ENCODE results near the gene TTC9C. TPM values are rescaled to one million over a fixed set of nuclear protein-coding genes. Genes with fewer than 3 reads are reported as not detected.
"Not testable (repeated sequence)": the region's sequence is repeated elsewhere in the genome, so short reads cannot be mapped to it uniquely, and the experiment has no call there.

The TTC9C gene
- total RNA-seq, 1 donor from 2014 or later: 35.7 TPM

DNA sequence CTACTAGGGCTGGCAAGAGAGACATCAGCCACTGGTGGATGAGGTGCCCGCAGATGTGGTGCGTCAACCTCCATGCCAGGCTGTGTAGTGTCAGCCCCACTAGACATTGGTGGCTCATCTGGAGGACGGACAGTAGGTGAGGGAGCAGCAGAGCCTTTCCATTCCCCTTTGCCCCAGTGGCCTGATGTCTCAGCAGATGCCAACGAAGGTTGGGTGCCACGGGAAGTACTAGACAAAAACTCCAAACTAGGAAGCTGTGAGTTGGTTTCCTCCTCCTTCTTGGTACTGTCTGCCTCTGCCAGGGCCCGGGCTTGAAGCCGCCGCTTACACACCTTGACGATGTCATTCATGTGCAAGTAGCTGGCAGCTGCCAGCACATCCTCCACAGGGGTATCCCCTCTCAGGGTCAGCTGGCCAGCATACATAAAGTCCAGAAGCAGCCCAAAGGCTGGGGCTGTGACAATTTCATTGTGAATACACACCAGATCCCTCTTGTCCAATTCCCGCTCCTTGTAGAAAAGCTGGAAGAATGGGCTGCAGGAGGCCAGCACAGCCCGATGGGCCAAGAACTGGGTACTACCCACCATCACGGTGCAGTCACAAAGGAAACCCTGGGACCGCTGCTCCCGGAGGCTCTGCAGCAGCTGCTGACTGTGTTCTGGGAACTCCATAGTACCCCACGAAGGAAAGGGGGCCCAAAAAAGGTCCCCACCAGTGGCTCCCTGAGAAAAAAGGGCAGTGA lies 24.9 kb downstream of the TTC9C start:
- TF ChIP-seq, protein P1, sequence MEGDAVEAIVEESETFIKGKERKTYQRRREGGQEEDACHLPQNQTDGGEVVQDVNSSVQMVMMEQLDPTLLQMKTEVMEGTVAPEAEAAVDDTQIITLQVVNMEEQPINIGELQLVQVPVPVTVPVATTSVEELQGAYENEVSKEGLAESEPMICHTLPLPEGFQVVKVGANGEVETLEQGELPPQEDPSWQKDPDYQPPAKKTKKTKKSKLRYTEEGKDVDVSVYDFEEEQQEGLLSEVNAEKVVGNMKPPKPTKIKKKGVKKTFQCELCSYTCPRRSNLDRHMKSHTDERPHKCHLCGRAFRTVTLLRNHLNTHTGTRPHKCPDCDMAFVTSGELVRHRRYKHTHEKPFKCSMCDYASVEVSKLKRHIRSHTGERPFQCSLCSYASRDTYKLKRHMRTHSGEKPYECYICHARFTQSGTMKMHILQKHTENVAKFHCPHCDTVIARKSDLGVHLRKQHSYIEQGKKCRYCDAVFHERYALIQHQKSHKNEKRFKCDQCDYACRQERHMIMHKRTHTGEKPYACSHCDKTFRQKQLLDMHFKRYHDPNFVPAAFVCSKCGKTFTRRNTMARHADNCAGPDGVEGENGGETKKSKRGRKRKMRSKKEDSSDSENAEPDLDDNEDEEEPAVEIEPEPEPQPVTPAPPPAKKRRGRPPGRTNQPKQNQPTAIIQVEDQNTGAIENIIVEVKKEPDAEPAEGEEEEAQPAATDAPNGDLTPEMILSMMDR (conservative IDR thresholded peaks at IDR 0.05; ENCODE audit: low read depth, low read length): no peak
- H3K4me3 ChIP-seq (ENCODE audit: low read depth, low read length): peak overlapping the region; percentile 75

DNA sequence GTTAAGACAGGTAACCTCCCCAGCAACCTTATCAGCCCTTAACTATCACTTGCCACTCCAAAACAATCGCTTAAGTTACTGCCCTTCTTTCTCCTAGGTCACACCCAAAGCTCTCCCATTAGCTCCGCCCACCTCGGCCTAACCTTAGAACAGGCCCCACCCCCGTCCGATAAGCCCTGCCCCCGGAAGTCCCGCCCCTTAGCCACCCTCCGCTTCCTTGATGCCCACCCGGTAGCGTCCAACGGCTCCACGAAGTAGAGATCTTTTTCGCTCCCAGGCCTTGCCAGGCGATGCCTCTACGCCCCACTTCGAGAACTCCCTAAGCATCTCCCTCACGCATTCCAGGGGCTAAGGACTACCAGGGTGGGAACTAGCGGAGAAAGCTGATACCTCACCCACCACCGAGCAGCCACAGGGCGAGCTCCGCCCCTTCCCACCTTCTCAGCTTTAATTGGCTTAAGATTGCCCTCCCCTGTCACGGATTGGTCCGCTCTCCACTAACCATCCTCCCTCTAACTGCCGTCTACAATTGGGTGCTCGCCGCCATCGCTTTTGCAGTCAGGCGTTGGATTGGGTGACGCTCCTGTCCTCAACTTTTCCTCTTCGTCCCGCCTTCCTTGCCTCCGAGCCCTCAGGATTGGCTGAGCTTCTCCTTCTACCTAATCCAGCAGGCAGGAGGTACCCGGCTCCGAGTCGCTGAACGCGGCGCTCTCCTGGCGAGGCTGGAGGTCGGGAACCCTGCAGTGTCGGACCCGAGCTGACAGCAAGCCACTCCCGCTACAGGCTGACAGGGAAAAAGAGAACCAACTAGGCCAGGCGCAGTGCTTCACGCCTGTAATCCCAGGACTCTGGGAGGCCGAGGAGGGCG lies 25.7 kb downstream of the TTC9C start, which contains the start of gene ZBTB3:
Gene ZBTB3 (minus strand): TSS at position 425 of the 868 bp plus-strand sequence. CDS start 496 bp downstream, outside the sequence.
- H3K4me3 ChIP-seq (ENCODE audit: low read depth, low read length): peak within 1 kb of the TSS; percentile 75
- peak; percentile 96 for DNase-seq (ENCODE audit: low read depth)
- TF ChIP-seq, protein P1 (conservative IDR thresholded peaks at IDR 0.05; ENCODE audit: low read depth, low read length): no peak

More for the DNA sequence above, 24.9 kb downstream of the TTC9C start:
- DNase-seq (ENCODE audit: low read depth): no peak

DNA sequence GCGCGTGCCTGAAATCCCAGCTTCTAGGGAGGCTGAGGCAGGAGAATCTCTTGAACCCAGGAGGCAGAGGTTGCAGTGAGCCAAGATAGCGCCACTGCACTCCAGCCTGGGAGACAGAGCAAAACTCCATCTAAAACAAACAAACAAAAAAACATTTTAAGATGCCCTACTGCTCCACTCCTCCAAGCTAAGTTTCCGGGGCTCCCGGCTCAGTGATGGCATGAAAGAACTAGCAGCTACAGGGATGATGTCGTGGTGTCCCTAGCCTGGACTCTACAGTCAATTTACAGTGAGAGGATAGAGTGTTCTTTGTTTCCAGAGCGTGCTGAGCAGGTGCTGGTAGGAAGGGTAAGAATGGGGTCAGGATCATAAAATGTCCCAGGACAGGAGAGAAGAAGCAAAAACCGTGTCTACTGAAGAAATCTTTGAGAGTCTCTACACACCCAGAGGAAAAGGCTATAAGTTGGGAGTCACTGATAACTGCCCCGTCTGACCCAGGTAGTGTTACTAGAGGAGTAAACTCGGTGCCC lies 26.9 kb downstream of the TTC9C start:
- no peak for DNase-seq (ENCODE audit: low read depth)
- no peak overlapping the region for H3K4me3 ChIP-seq (ENCODE audit: low read depth, low read length)
- TF ChIP-seq, protein P1 (conservative IDR thresholded peaks at IDR 0.05; ENCODE audit: low read depth, low read length): no peak

DNA sequence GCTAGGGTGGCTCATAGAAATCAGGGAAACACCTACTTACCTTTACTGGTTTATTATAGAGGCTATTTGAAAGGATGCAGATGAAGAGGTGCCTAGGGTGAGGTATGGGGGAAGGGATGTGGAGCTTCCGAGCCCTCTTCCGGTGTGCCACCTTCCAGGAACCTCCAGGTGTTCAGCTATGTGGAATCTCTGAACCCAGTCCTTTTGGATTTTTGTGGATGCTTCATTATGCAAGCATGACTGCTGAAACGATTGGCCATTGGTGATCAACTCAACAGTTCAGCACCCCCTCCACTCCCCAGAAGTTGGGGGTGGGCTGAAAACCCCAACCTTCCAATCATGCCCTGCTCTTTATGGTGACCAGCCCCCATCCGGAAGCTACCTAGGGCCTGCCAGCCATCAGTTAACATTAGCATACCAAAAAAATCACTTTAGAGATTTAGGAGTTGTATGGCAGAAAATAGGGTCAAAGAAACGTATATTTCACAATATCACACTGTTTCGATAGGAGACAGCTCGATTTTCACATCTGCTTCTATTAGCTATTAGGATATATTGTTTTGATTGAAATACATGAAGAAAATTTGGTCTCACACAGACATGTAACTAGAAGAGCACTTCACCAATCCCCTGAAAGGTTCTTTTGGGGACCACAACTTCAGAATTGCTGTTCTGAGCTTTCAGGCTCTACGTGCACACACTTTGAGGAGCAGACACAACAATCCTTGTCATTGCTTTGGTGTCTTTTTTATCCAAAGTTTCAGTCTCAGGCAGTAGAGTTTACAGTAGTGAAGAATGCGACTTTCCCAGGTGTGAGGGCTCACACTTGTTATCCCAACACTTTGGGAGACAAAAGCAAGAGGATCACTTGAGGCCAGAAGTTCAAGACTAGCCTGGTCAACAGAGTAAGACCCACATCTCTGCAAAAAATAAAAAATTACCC lies 29.8 kb downstream of the TTC9C start:
- H3K4me3 ChIP-seq (ENCODE audit: low read depth, low read length): no peak overlapping the region
- TF ChIP-seq, protein P1 (conservative IDR thresholded peaks at IDR 0.05; ENCODE audit: low read depth, low read length): no peak
- DNase-seq (ENCODE audit: low read depth): no peak

DNA sequence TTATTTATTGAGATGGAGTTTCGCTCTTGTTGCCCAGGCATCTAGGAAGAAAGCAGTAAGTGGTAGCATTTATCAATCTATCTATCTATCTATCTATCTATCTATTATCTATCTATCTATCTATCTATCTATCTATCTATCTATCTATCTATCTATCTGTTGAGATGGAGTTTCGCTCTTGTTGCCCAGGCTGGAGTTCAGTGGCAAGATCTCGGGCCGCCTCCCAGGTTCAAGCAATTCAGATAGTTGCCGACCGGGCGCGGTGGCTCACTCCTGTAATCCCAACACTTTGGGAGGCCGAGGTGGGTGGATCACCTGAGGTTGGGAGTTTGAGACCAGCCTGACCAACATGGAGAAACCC lies 32.6 kb downstream of the TTC9C start:
- not testable (repeated sequence) for DNase-seq (ENCODE audit: low read depth)
- peak overlapping the region; percentile 81 for H3K4me3 ChIP-seq (ENCODE audit: low read depth, low read length)

DNA sequence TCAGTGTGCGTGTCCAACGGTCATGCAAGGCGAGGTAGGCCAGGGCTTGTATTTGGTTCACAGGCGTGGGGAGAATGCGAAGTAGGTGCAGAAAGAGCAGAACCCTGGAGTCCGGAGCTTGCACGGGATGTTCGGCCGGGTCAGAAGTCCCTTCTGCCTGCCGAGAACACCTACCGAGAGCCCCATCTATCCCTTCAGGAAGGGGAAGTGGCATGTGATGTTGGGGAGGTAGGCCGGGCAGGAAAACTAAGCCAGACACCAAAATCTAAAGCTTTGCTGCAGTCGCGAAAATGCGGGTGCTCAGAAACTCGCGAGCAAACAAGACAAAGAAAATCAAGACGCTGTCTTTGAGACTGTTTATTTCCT lies 42.5 kb downstream of the TTC9C start:
- DNase-seq (ENCODE audit: low read depth): no peak
- TF ChIP-seq, protein P1 (conservative IDR thresholded peaks at IDR 0.05; ENCODE audit: low read depth, low read length): no peak
- H3K4me3 ChIP-seq (ENCODE audit: low read depth, low read length): peak overlapping the region; percentile 62

Data from epithelial cell of proximal tubule (primary cell).